GM21390 (cell line): ENCODE measurements around the gene MACROH2A1.

Experiments
- ATAC-seq: cut with Tn5 transposase; IDR thresholded peaks from one replicate; pipeline ENCODE4 v1.9.1; 2021; ENCODE audit not compliant: unreplicated experiment

The MACROH2A1 gene

DNA sequence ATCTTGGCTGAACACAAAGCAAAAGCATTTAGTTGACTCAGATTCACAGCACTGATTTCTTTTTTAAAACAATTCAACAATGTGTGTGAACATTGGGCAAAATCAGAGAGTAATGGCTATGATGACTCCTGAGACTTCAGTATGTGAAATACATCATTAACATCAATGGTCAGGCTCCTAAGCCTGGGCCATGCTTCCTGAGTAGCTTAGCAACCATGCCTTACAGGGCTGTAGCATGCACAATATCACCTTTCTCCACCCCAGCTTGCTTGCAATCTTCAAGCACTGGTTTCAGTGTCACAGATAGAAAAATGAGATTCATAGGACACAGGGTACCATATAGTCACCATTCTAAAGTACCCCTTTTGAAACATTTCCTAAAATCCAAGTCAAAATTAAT, 41.3 kb downstream of the MACROH2A1 start:
- ATAC-seq: no peak

DNA sequence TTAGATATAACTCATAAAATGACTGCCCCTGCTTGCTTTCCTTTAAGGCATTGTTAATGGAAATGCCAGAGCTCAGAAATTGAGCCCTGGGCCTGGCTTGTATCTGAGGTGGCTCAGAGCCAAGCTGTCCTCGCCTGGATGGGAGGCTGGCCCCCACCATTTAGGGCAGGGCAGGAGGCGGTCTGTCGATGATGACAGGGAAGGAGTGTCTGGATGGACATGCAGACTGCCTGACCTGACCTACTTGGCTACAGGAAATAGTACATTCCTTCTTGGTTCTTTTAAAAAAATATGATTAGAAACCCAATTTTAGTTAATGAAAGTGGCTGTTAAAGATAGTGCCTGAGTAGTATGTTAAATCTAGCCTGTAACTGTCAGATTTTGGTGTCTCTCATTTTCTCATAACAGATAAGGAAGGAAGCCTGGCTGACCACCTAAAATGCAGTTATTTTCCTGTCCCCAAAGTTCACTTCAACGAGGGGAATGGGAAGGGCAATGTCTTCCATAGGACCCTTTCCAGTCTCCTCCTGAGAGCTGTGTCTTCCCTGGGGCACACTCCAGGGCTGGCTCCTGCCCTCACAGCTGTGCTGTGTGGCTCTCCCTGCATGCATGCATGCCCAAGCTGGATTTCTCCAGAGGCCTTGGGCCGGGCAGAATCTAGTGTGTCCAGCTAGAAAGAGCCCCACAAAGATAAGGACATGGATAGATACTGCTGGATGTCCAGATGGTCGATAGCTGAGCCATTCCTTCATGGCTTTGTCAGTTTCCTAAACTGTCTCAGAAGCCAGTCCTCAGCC, 42.3 kb downstream of the MACROH2A1 start:
- ATAC-seq: no peak

DNA sequence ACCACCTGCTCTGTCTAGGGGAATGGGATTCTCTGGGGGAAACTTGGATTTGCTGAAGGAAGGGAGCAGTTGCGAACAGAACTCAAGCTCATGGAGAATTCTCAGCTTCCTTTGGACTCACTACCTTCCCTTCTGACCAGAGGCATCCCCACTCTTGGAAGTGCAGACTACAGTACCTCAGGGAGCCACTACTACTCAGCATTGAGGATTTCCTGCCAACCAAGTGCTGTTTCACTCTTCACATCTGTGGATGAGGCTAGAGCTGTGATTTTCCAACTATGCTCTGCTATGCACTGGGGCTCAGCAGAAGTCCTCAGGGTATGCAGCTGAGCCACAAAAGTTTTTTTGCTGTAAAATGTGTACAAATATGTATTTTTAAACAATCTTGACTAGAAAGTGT, 43.9 kb downstream of the MACROH2A1 start:
- no peak for ATAC-seq

DNA sequence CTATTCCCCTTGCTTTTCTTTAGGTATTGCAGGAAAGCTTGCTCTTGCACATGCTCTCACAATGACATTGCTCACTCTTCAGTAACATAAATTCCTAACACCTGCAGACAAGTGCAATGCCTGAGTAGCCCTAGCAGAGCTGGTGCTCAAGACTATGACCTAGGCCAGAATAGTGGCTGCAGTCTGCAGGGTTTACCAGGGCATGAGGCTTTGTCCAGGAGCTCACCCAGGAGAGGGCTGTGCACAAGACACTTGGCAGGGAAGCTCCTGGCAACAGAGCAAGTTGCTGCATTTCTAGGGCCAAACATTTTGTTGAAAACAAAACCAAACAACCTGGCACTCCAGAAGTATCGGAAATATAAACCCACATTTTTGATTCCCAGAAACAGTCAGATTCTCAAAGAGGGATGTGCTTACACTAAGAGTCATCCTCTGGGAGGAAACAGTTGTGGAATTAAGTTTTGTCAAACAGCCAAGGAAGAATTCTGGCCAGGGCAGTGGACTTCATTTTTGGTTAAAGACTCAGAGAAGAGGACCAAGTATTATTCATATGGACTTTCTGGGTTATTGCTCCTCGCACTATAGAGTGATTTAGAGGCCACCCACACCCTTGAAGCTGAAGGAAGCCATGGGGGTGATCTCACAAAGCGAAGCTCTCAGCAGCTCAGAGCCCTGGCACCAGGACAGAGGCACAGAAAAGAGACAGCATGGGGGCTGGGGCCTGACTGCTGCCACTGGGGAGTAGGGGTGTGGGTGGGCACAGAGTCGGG, 44.9 kb downstream of the MACROH2A1 start:
- no peak for ATAC-seq

DNA sequence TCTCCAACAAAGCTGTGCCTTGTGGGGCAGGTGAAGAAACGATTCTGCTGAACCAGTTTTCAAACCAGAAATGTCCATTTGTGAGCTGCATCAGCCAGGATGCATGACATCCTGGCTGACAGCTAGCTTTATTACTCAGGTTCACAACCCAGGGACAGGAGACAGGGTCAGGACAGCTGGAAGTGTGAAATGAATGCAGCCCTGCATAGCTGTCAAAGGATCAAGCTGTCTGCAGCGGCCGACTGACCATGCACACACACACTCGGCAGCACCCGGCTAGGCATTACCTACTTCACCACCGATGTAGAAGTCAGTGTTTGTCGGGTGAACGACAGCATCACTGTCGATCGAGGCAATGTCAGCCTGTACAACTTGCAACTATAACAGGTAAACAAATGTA, 48.5 kb downstream of the MACROH2A1 start:
- no peak for ATAC-seq

DNA sequence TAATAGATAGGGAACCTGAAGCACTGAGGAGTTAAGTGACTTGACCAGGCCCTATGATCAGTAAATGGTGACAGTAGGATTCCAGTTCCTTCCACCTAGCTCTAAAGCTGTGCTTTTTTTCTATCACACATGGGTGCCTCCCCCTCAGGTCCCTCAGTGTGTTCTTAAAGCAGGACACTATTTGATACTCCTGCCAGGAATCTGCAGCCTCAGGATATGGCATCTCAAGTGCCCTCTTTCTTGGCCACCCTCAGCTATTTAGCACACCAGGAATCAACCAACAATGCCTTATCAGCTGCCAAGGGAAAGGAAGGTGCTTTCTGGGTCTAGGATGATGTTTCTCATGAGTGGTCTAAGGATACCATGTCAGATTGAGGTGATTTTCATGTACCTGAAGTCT, 49.1 kb downstream of the MACROH2A1 start:
- no peak for ATAC-seq

DNA sequence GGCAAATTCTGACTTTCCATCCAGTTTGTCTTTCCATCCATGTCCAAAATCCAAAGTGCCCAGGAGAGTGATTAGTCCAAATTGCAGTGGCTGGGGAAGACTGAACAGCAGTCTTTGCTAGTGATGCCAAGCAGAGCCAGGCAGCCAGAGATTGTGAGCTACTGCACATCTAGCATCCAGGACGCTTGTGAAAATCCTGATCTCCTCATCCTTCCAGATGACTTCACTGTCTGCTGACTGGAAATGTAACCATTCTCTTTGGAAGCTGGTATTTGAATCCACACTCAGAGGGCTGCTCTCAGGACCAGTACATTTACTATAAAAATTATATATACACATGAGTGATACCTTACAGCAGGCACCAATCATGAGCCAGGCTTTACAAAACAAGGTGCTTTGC, 49.6 kb downstream of the MACROH2A1 start:
- no peak for ATAC-seq

DNA sequence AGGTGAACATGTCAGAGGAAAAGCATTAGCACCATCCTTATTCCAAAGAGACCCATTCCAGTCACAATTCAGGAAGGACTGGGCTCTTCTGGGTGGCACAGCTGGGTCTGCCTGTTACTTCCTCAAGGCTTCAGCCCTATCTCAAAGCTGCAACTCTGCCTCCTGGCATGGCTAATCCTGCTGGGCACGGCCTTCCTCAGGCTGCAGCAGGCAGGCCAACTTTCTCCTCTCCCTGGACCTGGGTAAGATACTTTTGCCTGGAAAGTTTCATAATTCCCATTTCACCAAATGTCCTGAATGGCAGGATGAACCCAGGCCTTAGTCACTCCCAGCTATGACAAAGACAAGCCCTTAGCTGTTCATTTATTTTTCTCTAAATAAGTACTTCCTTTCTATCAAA, 50.1 kb downstream of the MACROH2A1 start:
- ATAC-seq: no peak

DNA sequence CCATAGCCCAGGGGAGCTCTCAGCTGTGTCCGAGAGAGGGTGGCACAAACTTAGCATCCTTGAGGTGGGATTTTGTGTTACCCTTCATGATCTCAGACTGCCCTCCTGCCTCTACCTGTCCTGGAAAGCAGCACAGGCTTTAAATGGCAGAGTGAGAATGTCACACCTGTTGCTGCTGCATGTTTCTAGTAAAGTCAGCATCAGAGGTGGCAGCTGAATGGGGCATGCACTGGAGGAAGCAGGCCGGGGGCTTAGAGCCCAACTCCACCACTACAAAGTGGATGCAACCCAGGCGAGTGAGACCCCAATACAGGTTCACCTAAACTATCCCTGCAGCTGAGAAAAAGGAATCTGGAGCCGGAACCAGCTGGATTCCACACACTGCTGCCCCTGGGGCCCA, 51.6 kb downstream of the MACROH2A1 start:
- no peak for ATAC-seq

DNA sequence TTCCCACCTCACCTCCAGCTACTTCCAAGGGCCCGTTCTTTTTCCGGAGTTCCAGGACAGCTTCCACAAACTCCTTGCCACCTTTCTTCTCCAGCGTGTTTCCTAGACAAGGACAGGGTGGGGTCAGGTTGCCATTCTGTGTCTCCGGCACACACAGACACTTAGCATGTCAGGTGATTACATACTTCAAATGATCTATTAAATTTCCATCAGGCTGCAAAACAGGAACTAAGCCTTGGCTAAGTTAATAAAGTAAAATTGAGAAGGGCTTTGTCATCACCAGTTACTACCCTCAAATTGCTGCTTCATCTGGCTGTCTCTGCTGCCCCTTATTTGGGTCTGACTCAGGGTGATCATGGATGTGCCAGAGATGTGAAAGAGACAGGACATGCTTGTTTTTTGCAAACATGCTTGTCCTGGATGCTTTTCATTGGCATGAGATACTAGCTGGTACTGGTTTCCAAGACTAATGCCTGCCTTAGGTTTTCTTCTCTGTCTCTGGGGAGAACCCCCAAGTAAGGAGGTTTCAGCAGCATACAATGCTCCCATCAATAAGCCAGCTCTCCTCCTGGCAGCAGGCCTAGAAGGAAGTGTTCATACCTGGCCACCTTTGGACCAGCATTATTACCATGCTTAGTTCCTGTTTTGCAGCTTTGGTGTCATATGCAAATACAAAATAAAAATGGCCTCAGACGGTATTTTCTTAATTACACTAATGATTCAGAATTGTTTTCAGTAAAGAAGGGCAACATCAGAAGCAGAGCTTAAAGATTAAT, 52.9 kb downstream of the MACROH2A1 start:
- ATAC-seq: no peak

DNA sequence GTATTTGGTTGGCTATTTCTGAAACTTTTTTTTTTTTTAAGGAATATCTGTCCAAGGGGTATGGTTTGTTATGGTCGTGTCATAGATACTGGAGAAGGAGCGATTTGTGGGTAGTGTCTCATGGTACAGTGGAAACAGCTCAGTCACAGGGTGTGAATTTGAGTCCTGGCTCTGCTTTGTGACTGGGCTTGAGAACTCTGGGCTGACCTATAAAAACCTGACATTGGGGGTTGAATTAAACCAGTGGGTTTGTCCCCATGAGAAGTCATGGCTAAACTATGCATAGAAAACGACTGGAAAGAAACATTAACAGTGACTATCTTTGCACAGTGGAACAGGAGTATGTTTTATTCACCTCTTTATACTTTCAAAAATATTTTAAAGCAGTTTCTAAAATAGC, 54.7 kb downstream of the MACROH2A1 start:
- ATAC-seq: no peak

DNA sequence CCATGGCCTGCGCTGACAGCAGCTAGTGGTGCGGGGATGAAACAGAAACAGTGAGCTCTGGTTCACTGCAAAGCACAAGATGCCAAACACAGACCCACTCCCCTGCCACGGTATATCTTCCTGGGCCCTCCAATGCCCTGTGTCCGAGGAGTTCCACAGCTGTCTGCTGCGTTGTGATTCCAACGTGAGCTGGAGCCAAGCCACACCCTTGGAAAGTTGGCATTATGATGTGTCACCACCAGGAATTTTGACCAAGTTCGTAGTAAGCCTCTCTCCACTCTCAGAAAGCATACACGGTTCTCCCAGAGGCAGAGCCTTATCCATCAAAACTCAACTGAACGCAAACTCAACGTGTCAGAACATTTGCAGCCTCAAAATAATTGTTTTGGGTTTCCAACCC, 55.6 kb downstream of the MACROH2A1 start:
- no peak for ATAC-seq

DNA sequence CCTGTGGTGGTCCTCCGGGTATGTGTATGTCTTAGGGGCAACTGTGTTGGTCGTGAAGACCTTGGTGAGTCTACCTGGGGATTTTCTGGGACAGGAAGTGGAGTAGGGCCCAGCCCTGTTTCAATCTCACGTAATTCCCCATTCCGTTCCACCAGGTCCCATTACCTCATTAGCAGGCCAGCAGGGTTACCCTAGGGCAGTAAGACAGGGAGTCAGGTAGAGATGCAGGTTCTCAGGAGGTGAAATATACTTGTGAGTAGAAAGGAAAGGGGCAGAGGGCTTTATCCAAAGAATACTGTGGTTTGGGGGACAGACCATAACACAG, 56.5 kb downstream of the MACROH2A1 start:
- ATAC-seq: no peak

DNA sequence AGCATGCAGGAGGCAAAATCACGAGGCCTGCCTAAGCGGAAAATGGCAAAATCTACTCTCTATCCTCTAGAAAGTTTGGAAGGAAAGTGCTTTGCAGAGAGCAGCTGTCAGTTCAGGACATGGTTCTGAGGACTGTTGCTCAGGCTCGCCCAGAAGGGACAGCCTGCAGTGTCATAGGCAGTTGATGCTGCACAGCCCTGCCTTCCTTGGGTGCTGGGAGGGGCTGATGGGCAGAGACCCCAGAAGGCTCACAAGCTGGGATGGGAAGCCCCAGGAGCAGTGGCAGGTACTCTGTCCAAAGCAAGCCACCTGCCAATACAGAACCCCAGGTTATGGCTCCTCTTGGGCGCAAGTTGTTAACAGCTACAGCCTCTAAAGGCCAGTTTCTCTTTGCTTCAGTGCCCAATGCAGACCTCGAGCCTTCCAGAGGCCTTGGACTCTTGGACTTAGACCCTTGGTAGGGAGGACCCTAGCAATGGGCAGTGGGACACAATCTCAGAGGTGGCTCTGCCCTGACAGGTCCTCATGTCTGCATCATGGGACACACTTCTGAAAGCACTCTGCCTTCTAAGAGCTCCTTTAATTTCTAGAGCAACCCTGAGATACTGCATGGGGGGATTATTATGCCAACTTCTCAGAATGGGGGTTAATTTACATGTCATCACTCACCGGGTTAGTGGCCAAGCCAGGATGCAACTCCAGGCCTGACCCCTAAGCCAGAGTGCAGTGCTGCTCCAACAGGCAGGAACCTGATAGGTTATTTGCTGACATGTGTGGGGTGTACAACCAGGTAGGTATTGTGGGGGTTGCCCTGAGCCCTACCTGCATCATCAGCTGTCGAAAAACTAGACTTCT, 57.1 kb downstream of the MACROH2A1 start:
- no peak for ATAC-seq

DNA sequence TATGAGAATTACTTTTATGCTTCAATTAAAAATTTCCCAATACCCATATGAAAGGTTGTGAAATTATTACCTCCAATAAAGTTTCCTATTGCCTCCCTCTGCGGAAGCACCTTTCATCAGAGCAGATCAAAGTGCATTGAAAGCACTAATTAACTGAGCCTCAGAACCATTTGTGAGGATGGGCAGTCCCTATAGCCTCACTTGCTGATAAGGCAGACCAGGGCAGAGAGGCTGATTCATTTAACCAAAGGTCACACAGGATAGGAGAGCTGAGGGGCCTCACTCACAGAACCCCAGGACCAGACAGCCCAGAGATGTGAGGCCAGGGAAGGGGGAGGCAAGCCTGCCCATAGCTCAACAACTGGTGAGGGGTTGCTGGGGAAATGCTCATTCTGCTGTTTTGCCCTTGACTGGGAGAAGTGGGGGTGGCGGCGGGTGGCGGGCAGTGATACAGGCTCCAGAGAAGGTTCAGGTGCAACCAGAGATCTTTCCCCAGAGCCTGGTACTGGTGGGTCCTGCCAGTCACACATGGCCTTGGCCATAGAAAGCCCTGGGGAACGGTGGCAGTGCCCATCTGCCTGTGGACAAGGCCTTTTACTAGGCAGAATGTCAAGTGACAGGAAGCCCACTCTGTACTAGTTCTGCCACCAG, 57.9 kb downstream of the MACROH2A1 start:
- no peak for ATAC-seq

DNA sequence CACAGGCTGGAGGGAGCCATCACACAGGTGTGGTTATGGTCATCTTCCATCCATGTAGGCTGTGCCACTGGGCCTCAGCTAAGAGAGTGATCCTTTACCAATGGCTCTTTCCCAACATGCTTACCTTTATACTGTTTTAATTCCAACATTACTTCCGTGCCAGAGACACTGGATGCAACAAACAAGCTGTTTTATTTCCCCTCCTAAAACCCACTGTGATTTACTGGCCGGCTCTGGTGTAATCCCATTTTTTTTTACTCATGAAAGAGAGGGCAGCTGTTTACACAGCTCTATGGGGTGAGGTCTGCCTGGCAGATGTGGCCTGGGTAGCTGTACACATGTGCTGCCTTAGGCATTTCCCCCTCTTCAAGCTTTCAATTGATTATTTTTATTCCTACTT, 58.5 kb downstream of the MACROH2A1 start:
- ATAC-seq: no peak

DNA sequence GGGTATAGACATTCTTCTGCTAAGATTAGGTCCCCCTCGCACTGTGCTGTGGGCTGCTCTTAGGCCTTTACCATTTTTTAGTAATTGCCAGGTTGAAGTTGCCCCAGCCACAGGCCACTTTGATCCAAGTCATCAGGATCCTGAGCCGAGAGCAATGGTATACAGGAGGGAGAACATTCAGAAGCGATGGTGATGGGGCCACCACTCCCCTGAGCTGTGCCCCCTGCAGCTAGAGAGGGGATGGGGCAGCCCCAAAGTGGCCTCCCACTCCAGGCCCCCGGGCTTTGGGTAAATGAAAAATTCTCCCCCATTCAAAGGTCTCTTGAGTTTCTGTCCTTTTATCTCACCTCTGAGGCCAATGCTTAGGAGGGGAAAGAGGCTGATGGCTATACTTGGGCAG, 59.4 kb downstream of the MACROH2A1 start:
- no peak for ATAC-seq

DNA sequence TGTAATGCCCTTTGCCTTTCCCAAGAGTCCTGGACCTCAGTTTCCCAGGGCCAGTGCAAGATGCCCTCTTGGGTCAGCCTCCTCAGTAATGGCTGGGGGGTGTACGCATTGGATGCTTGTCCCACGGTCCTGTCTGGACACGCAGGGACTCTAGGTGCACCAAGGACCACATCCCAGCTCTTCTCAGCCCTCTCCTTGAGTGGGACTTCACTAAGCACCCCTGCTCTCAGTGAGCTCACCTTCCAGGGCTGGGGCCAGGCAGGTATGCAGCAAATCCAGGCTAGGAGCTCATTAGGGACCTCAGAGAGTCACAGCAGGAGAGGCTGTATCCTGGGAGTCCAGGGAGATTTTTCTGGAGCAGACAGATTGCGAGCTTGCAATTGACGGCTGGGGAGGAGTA, 59.8 kb downstream of the MACROH2A1 start:
- no peak for ATAC-seq

DNA sequence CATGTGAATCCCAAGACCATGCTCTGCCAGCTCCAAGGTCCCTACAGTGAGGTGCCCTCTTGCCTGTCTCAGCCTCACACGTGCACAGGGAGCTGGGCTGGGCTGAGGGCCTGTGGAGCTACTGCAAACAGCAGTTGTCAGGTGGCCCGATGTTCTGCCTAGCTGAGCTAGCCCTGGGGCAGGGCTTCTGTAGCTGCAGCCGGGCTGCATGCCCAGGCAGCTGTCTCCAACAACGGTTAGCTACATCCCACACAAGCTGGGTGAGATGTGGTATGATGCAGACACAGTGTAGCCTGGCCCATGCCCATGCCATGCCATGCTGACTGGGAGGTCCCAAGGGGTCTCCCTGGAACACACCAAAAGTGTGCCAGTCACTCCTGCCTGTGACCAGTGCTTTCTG, 62.0 kb downstream of the MACROH2A1 start:
- no peak for ATAC-seq

DNA sequence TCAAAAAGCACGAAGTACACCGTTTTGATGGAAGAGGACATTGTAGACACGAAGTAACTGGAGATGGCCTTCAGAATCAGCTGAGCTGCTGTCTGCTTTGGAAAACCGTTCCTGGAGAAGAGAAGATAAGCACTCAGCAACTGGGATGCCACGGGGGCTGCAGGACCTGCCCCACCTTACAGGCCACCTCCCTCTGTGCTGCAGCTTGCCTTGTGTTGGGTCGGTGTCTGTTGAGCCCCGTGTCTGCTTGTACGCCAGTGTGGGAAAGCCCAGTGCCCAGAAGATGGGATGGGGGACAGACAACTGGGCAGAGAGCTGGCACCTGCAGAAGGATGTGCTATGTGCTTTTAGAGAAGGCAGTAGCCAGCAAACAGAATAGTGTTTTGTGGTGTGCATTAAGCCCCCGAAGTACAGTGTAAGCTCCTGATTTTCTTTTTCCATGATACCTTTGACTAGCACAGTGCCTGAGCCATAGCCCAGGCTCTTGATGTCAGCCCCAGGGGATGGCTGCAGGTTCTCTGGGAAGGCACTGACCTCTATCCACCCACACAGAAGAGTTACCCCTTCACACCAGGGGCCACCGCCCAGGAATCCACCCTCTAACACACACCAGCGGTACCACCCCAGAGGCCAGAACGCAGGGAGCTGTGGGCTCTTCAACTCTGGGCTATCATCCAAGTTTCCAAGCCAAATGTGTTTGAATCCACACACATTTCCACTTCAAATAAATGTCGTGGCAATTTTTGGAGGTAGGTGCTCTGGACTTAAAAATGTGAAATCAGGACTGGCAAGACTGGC, 63.8 kb downstream of the MACROH2A1 start:
- no peak for ATAC-seq
